Stimulated activated CD8-positive, alpha-beta memory T cell treated with anti-CD3 and anti-CD28 coated beads, Interleukin-4, amount 100 ng/mL, for 1 hour (primary cell): ENCODE results near the gene FAM177A1.
"Not testable (repeated sequence)": the region's sequence is repeated elsewhere in the genome, so short reads cannot be mapped to it uniquely, and the experiment has no call there.

Experiments used
- DNase-seq, 2 donors: peaks; one replicate each; pipeline ENCODE4 v3.0.0-alpha.2; 2020; ENCODE audit warnings: low read depth in 2 of 2, low spot score in 1 of 2

Gene FAM177A1, protein sequence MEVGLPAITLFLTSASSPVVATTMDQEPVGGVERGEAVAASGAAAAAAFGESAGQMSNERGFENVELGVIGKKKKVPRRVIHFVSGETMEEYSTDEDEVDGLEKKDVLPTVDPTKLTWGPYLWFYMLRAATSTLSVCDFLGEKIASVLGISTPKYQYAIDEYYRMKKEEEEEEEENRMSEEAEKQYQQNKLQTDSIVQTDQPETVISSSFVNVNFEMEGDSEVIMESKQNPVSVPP

DNA sequence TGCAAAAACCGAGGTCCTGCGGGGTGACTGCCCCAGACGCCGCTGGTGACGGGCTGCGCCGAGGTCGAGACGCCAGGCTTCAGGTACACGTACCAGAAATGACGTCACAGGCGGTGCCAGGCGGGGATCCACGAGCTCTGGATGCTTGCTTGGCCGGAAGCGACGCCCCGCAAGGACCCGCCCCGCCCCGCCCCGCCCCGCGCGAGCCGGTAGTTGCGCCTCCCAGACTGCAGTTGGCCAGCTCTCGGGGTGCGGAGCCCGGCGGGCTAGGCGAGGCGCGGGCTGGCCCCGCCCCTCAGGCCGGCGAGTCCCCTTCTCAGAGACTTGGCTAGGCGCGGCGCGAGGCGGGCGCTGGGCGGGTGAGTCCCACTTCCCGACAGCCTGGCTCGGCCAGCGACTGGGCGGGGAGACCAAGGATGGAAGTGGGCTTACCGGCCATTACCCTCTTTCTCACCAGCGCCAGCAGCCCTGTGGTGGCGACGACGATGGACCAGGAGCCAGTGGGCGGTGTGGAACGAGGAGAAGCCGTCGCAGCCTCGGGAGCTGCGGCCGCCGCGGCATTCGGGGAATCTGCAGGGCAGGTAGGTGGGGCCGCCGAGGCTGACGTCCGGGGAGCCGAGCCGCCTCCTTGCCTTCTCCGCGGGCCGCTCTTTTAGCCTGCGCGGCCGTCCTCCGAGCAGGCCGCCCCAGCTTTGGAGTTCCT is at the start of gene FAM177A1:
Gene FAM177A1 (plus strand): TSS at position 225 of the 703 bp plus-strand sequence. CDS start 192 bp downstream, at position 417.
- DNase-seq: peak; percentile 95 to 98

DNA sequence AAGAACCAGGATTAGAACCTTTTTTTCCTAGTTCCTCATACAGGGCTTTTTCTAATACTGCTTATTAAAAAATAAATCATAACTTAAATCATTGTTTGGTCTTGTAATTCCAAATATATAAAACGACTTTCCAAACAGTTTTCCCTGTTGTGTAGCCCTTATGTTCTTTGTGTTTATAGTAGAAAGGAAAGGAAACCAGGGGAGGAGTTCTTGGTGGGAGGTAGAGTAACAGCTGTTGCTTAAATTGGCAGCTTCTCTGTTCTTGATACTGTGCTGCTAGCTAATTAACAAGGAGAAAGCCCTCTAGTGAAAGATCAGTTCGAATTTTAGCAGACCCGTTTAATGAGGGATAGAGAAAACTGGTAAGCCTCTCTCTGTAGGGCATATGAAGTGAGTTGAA is 48.3 kb upstream of the FAM177A1 start:
- no peak for DNase-seq

DNA sequence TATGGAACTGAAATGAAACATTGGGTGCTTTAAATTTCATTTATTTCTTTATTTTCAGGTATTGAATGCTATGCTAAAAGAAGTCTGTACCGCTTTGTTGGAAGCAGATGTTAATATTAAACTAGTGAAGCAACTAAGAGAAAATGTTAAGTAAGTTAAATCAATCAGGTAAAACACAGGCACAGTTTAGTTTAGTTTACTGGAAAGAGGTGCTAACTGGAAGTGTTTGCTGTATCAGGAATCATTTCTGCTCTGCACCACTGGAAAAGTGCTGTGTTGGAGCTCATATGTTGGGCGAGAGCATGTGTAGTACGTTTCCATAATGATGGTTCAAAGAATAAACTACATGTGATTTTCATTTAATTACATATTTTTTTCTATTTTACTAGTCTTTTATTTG is 46.6 kb upstream of the FAM177A1 start:
- no peak for DNase-seq

DNA sequence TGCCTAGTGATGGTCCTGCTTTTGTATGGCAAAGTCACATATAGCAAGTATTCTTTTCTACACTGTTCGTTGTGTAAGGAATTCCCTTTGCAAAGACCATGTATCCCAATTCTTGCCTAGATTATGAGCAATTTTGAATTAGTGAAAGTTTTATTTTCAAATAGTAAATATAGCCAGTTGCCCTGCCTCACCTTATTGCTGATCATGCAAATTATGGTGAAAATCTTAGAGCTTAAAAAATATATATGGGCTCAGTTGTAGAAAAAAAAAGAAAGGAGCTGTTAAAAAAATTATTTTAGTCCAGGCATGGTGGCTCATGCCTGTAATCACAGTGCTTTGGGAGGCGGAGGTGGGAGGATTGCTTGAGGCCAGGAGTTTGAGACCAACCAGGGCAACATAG is 44.5 kb upstream of the FAM177A1 start:
- DNase-seq: no peak

DNA sequence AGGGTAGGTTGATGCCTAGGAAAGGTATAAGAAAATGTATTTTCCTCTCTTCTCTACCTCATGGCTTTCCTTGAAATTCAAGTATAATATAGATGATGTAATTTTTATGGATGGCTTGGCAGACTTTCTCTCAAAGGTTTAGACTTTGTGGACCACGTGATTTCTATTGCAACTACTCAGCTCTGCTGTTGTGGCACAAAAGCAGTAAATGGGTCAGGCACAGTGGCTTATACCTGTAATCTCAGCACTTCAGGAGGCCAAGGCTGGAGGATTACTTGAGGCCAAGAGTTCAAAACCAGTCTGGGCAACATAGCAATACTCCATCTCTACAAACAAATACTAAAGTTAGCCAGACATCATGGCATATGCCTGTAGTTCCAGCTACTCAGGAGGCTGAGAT is 41.2 kb upstream of the FAM177A1 start:
- DNase-seq: no peak

DNA sequence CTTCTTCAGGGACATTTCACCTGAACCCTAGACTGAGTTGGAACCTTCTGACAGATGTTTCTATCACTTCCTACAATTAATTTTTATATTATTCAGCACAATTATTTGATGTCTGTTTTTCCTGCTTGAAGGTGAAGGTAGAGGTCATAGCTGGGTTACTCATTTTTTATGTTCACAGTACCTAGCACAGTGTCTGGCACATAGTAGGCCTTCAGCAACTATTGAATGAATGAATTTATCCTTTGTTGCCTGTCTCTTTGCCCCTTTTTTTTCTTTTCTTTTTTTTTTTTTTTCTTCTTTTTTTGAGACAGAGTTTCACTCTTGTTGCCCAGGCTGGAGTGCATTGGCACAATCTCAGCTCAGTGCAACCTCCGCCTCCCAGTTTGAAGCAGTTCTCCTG is 29.5 kb upstream of the FAM177A1 start:
- no peak for DNase-seq

DNA sequence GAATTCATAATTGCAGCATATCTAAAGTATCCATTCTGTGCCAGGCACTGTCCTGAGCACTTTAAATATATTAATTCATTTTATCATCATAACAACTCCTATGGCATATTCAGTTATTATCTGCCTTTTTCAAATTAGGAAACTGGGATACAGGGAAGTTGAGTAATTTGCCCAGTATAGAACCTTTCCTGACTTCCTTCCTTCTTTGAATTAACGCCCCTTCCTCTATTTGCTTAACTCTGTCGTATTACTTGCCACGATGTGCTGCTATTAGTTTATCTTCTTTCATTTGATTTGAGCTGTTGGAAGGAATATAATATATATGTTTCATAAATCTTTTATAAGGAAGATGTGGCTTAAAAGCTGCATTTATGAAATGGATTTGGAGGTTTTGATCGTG is 25.4 kb upstream of the FAM177A1 start:
- no peak for DNase-seq

DNA sequence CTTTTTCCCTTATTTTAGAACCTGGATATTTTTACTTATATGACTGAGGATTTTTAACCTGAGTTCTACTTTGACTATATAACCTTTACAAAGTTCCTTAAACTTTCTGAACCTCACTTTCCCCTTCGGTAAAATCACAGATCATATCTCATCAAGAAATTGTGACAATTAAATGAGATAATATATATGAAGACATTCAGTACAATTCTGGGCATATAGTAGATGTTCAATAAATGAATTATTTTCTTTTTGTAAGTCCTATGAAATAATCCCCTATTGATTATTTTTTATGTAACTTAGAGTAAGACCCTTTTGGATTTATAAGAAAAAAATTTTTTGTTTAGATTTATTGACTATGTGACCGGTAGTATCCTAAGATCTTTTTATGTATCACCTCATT is 17.6 kb upstream of the FAM177A1 start:
- no peak for DNase-seq

DNA sequence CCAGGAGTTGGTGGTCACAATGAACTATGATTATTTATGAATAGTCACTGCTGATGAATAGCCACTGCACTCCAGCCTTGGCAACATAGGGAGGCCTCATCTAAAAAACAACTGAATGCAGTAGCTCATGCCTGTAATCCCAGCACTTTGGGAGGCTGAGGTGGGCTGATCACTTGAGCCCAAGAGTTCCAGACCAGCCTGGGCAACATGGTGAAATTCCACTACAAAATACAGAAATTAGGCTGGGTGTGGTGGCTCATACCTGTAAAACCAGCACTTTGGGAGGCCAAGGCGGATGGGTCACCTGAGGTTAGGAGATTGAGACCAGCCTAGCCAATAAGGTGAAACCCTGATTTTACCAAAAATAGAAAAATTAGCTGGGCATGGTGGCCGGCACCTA is 13.5 kb upstream of the FAM177A1 start:
- no peak for DNase-seq

DNA sequence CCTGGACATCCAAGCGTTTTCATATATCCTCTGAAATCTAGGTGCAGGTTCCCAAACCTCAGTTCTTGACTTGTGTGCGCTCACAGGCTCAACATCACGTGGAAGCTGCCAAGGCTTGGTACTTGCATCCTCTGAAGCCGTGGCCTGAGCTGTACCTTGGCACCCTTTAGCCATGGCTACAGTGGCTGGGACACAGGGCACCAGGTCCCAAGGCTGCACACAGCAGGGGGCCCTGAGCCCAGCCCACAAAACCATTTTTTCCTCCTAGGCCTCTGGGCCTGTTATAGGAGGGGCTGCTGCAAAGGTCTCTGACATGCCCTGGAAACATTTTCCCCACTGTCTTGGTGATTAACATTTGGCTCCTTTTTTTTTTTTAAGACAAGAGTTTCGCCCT is 11.6 kb upstream of the FAM177A1 start:
- DNase-seq: no peak

DNA sequence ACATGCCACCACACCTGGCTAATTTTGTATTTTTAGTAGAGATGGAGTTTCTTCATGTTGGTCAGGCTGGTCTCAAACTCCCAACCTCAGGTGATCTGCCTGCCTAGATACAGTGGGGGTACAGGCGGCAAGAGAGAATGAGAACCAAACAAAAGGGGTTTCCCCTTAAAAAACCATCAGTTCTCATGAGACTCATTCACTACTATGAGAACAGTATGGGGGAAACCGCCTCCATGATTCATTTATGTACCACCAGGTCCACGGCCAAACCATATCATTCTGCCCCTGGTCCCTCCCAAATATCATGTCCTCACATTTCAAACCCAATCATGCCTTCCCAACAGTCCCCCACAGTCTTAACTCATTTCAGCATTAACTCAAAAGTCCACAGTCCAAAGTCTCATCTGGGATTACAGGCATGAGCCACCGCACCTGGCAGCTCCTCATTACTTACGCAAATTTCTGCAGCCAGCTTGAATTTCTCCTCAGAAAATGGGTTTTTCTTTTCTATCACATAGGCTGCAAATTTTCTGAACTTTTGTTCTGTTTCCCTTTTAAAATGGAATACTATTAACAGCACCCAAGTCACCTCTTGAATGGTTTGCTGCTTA is 11.0 kb upstream of the FAM177A1 start:
- not testable (repeated sequence) for DNase-seq

DNA sequence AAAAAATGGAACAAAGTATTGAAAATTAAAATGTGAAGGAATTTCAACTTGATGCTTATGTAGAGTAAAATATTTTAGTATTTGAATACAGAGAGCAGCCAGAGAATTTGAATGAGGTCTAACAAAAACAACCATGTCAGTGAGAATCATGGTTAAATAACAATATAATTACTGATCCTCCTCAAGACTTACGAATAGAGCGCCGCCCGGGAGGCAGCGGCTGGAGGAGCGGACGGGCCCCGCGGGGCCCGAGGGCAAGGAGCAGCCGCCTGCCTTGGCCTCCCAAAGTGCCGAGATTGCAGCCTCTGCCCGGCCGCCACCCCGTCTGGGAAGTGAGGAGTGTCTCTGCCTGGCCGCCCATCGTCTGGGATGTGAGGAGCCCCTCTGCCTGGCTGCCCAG is 7.8 kb upstream of the FAM177A1 start:
- DNase-seq: not testable (repeated sequence)

DNA sequence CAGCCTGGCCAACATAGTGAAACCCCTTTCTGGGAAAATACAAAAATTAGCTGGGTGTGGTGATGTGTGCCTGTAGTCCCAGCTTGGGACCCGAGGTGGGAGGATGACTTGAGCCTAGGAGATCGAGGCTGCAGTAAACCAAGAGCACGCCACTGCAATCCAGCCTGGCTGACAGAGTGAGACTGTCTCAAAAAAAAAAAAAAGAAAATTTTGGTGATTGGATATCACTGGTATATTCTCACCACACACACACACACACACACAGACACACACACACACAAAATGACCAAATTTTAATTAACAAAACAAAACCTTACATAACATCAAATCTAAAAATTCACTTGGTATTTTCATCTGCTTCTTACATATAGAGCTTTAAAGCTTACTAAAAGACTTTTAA is 3.4 kb upstream of the FAM177A1 start:
- no peak for DNase-seq

DNA sequence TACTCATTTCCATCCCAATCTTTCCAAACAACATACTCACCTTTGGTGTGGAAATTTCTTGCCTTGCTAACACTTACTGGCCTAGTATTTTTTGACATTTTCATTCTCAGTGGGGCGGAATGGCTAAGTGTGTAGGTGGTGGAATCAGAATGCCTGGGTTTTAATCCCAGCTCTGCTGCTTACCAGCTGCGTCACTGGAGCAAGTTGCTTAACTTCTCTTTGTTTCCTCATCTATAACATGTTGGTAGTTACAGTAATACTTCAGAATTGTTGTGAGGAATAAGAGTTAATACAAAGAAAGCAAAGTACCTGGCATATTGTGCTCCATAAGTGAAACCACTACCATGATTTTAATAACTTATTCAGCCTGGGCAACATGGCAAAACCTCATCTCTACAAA is 3.0 kb upstream of the FAM177A1 start:
- DNase-seq: no peak

DNA sequence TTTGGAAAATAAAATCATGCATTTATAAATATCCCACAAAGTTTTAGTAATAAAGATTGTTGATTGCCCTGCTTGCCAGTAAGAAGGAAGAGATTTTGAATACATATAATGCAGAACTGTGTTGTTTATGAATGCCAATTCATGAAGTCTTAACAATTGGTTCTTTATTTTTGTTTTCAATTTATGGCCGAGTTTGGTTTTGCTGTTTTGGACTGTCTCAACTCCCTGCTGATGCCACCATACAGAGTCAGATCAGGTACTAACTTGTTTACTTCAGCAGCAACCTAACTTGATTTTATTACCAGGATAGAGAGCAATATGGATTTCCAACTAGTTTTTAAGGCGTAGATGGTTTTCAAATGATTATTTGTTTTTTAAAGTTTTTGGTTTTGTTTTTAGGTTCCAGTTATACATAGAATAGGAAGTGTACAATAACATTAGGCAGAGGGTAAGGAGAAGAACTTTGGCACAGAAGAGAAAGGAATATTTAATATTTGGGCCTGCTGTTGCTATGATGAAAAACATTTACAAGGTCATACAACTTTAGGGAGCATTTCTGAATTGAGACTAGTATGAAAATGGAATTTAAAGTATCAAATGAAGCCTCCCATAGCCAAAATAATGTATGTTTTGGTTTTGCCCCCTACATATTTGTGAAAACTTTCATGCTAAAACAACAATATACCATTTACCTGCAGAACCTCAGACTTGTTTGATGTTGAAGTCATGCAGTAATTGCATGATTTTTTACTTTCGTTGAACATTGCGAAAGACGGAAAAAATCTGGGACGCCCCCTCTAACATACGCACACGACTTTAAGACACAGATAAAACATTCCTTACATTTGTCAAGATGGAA is 904 bp upstream of the FAM177A1 start:
- DNase-seq: no peak

DNA sequence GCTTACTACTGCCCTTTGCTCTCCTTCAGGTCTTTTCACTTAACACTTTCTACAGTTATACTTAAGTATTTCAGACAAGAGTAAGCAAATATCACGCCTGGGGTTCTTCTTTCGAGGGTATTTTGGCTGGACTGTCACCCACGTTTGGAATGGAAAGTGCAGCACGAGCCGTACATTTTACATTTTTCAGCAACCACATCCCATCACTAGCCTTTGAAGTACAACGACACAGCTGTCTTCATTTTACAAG is 349 bp upstream of the FAM177A1 start:
- DNase-seq: no peak

DNA sequence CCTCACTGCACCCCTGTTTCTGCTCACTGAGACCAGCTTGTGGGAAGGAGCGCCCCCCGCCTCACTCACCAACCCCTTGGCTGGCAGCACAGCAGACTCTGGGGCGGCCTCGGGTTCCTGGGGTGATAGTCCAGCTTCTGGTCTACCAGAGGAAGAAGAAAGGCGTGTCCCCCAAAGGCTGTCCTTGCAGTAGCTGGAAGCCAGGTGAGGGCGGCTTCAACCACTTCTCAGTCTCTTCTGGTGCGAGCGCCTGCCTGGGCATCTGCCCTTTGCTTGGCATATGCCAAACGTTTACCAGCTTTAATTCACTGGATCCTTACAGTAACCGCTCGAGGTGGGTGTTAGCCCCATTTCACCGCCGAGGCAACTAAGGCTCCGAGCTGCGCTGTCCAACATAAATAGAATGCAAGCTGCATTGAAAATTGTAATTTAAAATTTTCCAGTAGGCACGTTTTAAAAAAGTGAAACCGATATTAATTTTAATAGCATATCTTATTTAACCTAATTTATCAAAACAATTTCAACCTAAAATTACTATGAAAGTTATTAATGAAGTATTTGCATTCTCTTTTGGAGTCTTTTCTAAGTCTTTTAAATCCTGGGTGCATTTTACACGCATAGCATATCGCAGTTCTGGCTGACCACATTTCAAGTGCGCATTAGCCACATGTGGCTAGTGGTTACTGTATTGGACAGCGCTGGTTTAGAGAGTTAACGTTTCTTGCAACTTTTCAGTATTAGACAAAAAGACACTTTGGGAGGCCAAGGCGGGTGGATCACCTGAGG is 872 bp downstream of the FAM177A1 start:
- no peak for DNase-seq

DNA sequence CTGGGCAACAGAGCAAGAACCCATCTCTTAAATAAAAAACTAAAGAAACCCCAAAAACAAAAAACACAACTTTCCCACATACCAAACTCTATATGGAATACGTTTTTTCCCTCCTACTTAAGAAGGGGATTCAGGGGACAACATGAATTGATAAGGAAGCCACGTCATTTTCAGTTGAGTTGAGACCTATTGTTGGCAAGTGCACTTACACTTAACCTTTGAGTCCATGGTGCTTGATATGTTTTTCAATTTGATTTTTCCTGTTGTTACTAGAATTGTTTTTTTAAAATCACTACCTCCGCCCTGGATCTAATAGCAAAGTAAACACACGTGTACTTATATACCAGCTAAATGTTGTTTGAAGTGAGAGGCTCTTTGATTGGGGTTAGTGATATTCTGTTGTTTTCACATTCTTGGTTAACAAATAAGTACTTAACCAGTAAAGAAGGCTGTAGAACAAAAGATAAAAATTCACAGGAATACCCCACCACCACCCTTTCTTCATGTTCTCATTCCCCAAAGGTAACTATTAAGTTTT is 2.0 kb downstream of the FAM177A1 start:
- no peak for DNase-seq

DNA sequence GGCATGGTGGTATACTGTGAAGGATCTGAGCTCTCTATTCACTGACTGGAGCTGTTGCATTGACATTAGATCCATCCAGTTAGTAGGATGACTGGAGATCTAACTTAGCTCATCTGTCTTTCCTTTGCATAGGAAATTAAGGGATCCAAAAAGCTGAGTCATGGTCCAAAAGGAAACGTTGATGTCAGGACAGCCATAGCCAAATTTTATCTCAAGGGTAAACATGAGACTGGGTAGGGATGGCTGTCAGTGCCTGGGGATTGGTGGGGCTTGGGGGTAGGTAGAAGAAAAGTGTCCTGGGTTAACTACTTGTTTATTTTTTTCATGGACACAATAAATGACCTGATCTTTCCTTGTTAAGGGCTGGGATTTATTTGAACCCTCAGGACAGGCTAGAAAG is 4.6 kb downstream of the FAM177A1 start:
- no peak for DNase-seq

DNA sequence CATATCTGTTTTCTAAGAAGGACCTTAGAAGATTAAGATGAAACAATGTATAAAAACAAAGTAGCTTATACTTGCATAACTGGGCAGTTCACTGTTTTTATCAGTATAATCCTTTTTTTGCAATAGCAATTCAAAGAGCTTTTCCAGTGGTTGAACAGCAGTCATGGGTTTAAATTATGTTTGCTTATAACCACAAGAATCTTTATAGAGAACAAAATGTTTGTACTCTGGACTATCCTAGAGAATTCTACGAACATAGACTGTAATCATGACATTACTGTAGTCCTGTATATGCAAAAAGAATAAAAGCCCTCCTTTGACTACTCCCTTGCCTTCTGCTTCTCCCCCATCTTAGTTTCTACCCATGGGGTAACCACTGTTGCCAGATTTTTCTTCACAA is 5.7 kb downstream of the FAM177A1 start:
- DNase-seq: no peak

DNA sequence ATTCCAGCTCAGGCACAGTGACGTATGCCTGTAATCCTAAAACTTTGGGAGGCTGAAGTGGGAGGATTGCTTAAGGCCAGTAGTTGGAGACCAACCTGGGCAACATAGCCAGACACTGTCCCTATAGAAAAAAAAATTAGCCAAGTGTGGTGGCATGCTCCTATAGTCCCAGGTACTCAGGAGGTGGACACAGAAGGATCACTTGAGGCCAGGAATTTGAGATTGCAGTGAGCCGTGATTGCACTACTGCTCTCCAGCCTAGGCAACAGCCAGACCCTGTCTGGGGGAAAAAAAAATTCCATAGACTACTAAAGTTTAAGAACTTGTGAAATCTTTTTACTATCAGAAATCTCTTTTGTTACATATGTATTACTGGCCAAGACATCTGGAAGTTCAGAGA is 6.6 kb downstream of the FAM177A1 start:
- no peak for DNase-seq
